ENCODE results near the gene KIF16B.
"Not testable (repeated sequence)": the region's sequence is repeated elsewhere in the genome, so short reads cannot be mapped to it uniquely, and the experiment has no call there.

KIF16B gene

GRCh38 chr20:16472045-16472872 is 101.0 kb downstream of the KIF16B start:
- no peak for DNase-seq

- no peak for DNase-seq
These were observed 103.8 kb downstream of the KIF16B start for GRCh38 chr20:16469395-16469905.

- no peak for DNase-seq
These were observed 110.5 kb downstream of the KIF16B start for GRCh38 chr20:16462711-16463110.

GRCh38 chr20:16459019-16459700 is 114.1 kb downstream of the KIF16B start:
- DNase-seq = peak; percentile 92

GRCh38 chr20:16457514-16457913 is 115.7 kb downstream of the KIF16B start:
- no peak for DNase-seq

GRCh38 chr20:16455324-16455723 is 117.9 kb downstream of the KIF16B start:
- DNase-seq = no peak

GRCh38 chr20:16451982-16452381 is 121.3 kb downstream of the KIF16B start:
- DNase-seq = no peak

GRCh38 chr20:16451001-16451400 is 122.2 kb downstream of the KIF16B start:
- no peak for DNase-seq

- no peak for DNase-seq
These were observed 126.3 kb downstream of the KIF16B start for GRCh38 chr20:16446991-16447390.

- DNase-seq = no peak
These were observed 127.0 kb downstream of the KIF16B start for GRCh38 chr20:16446246-16446645.

- DNase-seq = no peak
These were observed 127.8 kb downstream of the KIF16B start for GRCh38 chr20:16445482-16445881.

- peak; percentile 15 for DNase-seq
These were observed 129.0 kb downstream of the KIF16B start for GRCh38 chr20:16444057-16444777.

GRCh38 chr20:16441546-16442164 is 131.6 kb downstream of the KIF16B start:
- no peak for DNase-seq

GRCh38 chr20:16440686-16441085 is 132.6 kb downstream of the KIF16B start:
- no peak for DNase-seq

- not testable (repeated sequence) for DNase-seq
These were observed 133.7 kb downstream of the KIF16B start for GRCh38 chr20:16439540-16439939.

- DNase-seq = no peak
These were observed 135.1 kb downstream of the KIF16B start for GRCh38 chr20:16438100-16438499.

- DNase-seq = peak; percentile 5
These were observed 135.8 kb downstream of the KIF16B start for GRCh38 chr20:16437387-16437996.

GRCh38 chr20:16434062-16434664 is 139.1 kb downstream of the KIF16B start:
- DNase-seq = peak; percentile 44

GRCh38 chr20:16433293-16433580 is 140.0 kb downstream of the KIF16B start:
- DNase-seq = no peak

GRCh38 chr20:16432466-16433292 is 140.6 kb downstream of the KIF16B start:
- DNase-seq = no peak

GRCh38 chr20:16428112-16428511 is 145.1 kb downstream of the KIF16B start:
- DNase-seq = no peak

All from fibroblast of skin of right biceps (primary cell).